Activated naive CD4-positive, alpha-beta T cell treated with anti-CD3 and anti-CD28 coated beads, Interleukin-2, amount 10 ng/mL, durations not matched to agents 5 hours and 36 hours (primary cell): Measurements from ENCODE around the gene RPGR. TPM values are rescaled to one million over a fixed set of nuclear protein-coding genes. Genes with fewer than 3 reads are reported as not detected.

ENCODE experiments used
- total RNA-seq, 2 experiments: library from RNA; stranded (reverse); gene quantifications; one replicate each; pipeline ENCODE4 v1.2.3, GENCODE V29; 2021

The RPGR gene
- total RNA-seq, result 1 to 10 TPM; 4.4 to 5.8 TPM

GRCh38 chrX:38327007-38327774 lies at the start of gene RPGR:
Gene RPGR (minus strand): TSS chrX:38327509. CDS start chrX:38327367, 142 bp downstream.

GRCh38 chrX:38352362-38352761 lies 25.1 kb upstream of the RPGR start, which contains the start of gene OTC:
Gene OTC (plus strand): TSS chrX:38352604. CDS start chrX:38352697, 93 bp downstream.

GRCh38 chrX:38220415-38221390 lies 106.6 kb downstream of the RPGR start, which contains the start of gene SRPX:
Gene SRPX (minus strand): TSS chrX:38220871. CDS start chrX:38220792, 79 bp downstream.

Other genes with a start within 250 kb of the RPGR start
- gene SRPX, start 106.6 kb downstream of the RPGR start, total RNA-seq, result under 1 TPM in 1 of 2 experiments, not detected in 1; 0.18 TPM
- not detected for gene OTC, start 25.1 kb upstream of the RPGR start, total RNA-seq
- not detected for gene TSPAN7, start 234.0 kb upstream of the RPGR start, total RNA-seq